ENCODE measurements around the gene MCRIP1.
"Not testable (repeated sequence)": the region's sequence is repeated elsewhere in the genome, so short reads cannot be mapped to it uniquely, and the experiment has no call there.

Gene MCRIP1

GRCh38 chr17:81840826-81841778 is 8.0 kb upstream of the MCRIP1 start:
- no peak for DNase-seq

DNA sequence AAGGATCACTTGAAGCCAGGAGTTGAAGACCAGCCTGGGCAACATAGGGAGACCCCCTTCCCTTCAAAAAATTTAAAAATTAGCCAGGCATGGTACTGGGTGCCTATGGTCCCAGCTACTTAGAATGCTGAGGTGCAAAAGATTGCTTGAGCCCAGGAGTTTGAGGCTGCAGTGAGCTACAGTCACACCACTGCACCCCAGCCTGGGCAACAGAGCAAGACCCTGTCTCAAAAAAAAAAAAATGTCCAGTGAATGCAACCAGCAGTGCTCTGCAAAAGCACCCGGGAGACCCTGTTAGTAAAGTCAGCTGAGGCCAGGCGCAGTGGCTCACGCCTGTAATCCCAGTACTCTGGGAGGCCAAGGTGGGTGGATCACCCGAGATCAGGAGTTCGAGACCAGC is 7.0 kb upstream of the MCRIP1 start:
- not testable (repeated sequence) for DNase-seq

DNA sequence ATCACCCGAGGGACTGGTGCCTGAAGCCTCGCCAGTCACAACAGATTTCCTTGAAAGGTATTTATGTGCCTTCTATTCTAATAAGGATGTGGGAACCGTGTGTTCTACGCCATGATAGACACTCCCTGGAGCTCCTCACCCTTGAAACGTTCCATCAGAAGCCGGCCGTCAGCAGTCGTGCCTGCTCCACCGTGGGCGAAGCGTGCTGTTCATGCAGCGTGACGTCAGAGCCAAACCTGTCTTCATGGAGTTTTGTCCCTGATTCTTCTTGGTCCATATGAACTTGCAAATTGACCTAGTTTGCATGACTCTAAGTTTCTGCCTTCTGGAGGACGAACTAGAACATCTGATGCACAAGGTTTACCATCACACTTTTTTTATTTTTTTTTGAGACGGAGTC is 6.2 kb upstream of the MCRIP1 start:
- DNase-seq, result no peak

DNA sequence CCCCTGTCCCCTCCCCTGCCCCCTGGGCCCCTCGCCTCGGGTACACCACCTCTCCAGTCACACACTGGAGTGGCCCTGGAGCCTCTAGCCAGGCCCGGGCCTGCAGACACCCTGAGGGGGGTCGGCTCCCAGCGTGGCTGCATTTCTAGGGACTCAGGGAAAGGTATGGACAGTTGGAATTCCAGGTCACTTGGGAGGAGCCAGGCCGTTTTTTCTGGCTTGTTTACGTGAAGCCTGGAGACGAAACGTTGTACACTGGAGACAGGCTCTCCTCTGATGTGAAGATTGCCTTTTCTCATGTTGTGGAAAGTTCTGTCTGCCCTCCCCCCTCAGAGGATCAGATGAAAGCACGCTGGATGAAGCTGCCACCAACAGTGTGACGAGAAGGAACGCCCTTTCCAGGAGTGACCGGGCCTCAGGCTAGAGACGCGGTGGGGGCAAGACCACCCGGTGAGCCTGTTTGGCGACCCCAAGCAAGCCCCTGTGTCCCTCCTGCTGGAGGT is 5.7 kb upstream of the MCRIP1 start:
- DNase-seq, result no peak

GRCh38 chr17:81837641-81838040 is 4.5 kb upstream of the MCRIP1 start:
- no peak for DNase-seq

GRCh38 chr17:81834831-81835267 is 1.8 kb upstream of the MCRIP1 start, which contains the start of gene PPP1R27:
PPP1R27 (minus strand) TSS chr17:81835050; CDS start chr17:81834953, 97 bp downstream.
- no peak for DNase-seq

DNA sequence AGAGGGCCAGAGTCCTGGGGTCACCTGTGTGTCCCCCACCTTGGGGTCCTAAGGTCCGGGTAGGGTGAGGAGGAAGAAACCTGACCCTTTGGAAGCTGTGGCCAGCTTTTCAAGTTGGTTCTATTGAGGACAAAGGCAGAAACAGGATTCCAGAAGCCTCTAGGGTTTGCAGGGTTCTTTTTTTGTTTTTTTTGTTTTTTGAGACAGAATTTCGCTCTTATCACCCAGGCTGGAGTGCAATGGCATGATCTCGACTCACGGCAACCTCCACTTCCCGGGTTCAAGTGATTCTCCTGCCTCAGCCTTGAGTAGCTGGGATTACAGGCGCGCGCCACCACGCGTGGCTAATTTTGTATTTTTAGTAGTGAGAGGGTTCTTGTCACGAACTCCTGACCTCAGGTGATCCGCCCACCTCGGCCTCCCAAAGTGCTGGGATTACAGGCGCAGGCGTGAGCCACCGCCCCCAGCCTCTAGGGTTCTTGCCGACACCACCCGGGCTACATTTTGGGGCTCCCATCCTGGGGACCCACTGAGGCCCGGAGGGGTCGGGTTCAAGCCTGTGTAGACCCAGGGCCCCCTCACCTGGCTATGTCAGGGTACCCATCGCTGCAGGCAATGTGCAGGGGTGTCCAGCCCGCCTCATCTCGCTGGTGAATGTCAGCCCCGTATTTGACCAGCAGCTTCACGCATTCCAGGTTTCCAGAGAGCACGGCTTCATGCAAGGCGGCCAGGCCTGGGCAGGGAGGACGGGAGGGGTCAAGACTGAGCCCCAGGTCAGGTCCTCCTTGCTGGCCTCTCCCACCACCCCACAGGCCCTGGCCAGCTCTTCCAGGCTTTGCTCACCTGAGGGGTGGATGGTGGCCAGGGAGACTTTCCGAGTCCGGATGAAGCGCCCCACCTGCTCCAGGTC is 1.1 kb upstream of the MCRIP1 start:
- no peak for DNase-seq

DNA sequence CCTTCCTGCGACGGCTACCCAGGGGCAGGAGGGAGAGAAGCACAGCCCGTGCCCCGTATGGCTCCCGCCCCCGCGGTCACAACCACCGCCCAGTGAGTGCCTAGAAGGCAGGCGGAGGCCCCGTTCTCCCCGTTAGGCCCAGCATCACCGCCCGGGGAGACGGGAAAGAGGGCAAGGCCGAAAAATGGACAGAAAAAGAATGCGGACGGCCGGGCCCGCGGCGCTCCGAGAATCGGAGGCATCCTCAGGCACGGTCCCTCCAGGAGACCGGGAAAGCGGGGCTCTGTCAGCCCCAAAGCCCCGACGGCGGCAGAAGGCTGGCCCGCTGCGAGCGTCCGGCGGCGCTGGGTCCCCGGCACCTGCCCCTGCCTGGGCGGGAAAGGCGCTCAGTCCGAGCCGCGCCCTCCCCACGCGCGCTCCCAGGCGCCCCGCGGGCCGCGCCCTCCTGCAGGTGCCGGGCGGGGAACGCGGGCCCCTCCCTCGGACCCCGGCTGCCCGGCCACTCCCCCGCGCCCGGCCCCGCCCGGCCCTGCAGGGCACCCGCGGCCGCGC is 407 bp downstream of the MCRIP1 start:
- DNase-seq, result no peak

GRCh38 chr17:81831957-81832607 is 1.0 kb downstream of the MCRIP1 start:
- no peak for DNase-seq

GRCh38 chr17:81831563-81831956 is 1.5 kb downstream of the MCRIP1 start:
- no peak for DNase-seq

- DNase-seq, result no peak
Observed at GRCh38 chr17:81829858-81830257, 3.2 kb downstream of the MCRIP1 start.

GRCh38 chr17:81828656-81829055 is 4.4 kb downstream of the MCRIP1 start:
- DNase-seq, result no peak

GRCh38 chr17:81825841-81826466 is 7.1 kb downstream of the MCRIP1 start:
- no peak for DNase-seq

DNA sequence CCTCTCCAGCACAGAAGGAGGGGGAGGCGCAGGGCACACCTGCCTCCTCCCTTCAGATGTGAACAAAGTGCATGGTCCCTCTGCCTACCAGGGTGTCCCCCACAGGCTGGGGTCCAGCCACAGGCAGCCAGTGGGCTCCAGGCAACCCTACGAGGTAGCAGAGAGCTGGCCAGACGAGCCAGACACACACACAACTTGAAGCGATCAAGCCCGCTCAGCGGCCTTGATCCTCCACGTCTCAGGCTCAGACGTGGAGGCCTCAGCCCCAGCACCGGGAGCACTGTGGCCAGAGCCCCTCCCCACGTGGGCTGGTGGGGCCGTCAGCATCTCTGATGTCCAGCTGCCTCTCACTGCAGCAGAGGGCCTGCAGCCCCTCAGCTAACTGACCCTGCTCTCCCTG is 8.5 kb downstream of the MCRIP1 start:
- no peak for DNase-seq

GRCh38 chr17:81823820-81824550 is 9.1 kb downstream of the MCRIP1 start:
- DNase-seq, result no peak

DNA sequence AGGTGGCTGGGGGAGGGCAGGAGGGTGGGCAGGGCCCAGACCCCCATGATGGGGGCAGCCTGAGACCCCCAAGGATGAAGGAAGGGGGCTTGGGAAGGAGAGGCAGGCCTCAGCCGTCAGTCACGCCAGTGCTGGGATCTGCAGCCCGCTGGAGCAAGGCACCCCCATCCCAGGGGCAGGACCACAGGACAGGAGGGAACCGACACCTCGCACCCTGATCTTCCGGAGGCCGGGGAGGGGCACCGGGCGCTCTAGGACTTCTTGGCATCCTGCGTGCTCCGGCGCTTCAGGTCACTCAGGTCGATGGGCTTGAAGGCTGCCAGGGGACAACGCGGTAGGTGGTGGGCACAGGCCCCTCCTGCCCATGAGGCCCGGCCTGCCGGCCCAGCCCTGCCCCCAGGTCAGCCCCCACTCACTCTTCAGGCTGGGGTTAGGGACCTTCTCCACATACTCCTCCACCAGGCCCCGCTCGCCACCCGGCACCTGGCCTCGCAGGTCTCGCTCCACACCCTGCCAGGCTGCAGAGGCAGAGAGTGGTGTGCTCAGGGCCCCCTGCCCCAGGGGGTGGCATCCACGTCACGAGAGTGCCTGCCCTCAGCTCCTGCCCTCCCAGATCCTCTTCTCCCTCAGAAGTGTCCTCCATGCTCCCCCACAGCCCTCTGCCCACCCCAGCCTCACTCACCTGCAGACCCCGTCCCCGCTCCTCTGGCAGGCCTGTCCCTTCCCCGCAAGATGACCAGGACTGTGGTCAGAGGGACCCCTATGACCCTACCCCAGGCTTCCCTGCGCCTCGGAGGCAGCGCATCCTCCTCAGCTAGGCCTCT is 9.9 kb downstream of the MCRIP1 start:
- DNase-seq, result no peak

DNA sequence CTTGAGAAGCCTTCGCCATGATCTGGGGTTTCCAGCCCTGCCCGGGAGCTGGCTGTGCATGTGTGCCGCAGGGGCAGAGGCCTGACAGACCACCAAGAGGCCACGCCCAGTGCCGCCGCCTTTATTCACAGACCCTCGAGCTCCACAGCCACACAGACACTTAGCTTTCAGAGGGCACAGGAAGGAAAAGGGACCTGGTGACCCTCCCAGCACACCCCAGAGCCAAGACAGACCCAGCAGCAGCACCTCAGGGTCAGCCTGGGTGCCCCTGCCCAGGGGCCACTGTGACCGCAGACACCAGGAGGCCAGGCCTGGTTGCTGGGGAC is 10.8 kb downstream of the MCRIP1 start:
- DNase-seq, result no peak

GRCh38 chr17:81821603-81822311 is 11.3 kb downstream of the MCRIP1 start:
- peak in 1 of 2 experiments; percentile 17 for DNase-seq

DNA sequence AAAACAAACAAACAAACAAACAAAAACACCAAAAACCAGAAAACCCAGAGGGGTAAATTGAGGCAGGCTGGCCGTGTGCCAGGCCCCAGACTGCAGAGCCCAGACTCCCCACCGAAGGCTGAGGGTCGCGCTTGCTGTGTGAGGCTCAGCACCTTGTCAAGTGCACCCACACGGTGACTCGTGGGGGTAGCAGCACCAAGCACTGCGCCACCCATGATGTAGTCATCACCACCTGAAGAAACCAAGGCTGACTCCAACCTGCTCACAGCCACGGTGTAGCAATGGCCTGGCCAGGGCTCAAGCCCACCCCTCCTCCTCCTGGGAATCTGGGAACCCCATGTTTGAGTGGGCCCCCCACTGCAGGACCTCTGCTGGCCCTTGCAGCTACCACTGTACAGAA is 11.9 kb downstream of the MCRIP1 start:
- no peak for DNase-seq

DNA sequence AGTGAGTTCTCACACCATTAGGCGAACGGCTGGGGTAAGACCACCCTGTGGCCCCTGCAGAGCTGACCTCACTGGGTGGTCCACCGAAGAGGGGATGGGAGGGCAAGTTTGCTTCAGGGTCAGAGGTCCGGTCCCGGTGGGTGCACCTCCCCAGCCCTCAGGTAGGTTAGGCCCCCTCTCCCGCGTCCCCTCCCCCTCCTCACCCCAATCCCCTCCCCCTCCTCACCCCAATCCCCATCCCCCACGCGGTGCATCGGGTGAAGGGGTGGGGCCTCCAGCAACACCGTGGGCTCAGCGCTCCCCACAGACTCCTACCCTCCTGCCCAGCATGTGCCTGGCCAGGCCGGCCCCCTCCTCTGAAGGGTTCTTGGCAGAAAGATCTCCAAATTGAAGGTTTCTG is 13.4 kb downstream of the MCRIP1 start:
- DNase-seq, result no peak

All from SW 1271 (cell line).